Fibroblast of lung (primary cell): ENCODE measurements around the gene HOXB5.

Experiments used
- EZH2 ChIP-seq: IDR thresholded peaks from 2 replicates; pipeline ENCODE4 v1.5.1; 2012; ENCODE audit warnings: low read length, control low read depth, mild to moderate bottlenecking; ENCODE audit errors: missing control alignments
- TF ChIP-seq, protein P1 (sequence below), 2 donors: IDR thresholded peaks in 1 of 2; conservative IDR thresholded peaks in 1 of 2; 1 replicate in 1 of 2; 2 replicates in 1 of 2; pipeline ENCODE4 v1.5.1; 2011 to 2012; ENCODE audit warnings: low read length in 2 of 2, control low read depth in 1 of 2, inconsistent platforms in 1 of 2, low read depth in 1 of 2, mild to moderate bottlenecking in 1 of 2

GRCh38 chr17:48600244-48601098 lies 6.9 kb upstream of the HOXB5 start:
- TF ChIP-seq, protein P1, sequence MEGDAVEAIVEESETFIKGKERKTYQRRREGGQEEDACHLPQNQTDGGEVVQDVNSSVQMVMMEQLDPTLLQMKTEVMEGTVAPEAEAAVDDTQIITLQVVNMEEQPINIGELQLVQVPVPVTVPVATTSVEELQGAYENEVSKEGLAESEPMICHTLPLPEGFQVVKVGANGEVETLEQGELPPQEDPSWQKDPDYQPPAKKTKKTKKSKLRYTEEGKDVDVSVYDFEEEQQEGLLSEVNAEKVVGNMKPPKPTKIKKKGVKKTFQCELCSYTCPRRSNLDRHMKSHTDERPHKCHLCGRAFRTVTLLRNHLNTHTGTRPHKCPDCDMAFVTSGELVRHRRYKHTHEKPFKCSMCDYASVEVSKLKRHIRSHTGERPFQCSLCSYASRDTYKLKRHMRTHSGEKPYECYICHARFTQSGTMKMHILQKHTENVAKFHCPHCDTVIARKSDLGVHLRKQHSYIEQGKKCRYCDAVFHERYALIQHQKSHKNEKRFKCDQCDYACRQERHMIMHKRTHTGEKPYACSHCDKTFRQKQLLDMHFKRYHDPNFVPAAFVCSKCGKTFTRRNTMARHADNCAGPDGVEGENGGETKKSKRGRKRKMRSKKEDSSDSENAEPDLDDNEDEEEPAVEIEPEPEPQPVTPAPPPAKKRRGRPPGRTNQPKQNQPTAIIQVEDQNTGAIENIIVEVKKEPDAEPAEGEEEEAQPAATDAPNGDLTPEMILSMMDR (conservative IDR thresholded peaks at IDR 0.05 in 1 of 2, IDR thresholded peaks at IDR 0.05 in 1 of 2; ENCODE audit: low read depth in 1 of 2, low read length in 2 of 2) = no peak
- TF ChIP-seq EZH2 = no peak
